Smooth muscle cell (in vitro differentiated cells): Measurements from ENCODE around the gene ROCK2. TPM values are rescaled to one million over a fixed set of nuclear protein-coding genes. Genes with fewer than 3 reads are reported as not detected.

Experiments used
- DNase-seq: peaks from one replicate; lab custom pipeline; 2025; ENCODE audit not compliant: unreplicated experiment; lab: John Stamatoyannopoulos, UW
- H2AFZ ChIP-seq: fragments of 200-600 bp; sonication (generic); 2 replicates; pipeline ENCODE4 v1.6.0; 2016; ENCODE audit warnings: antibody characterized with exemption, low read depth, mild to moderate bottlenecking
- H3F3A ChIP-seq: fragments of 200-600 bp; sonication (generic); 2 replicates; pipeline ENCODE4 v1.6.0; 2017; ENCODE audit warnings: antibody characterized with exemption, low read depth
- H3K27ac ChIP-seq: fragments of 200-600 bp; sonication (generic); 2 replicates; pipeline ENCODE4 v1.5.1; 2016; ENCODE audit warnings: low read depth, mild to moderate bottlenecking
- H3K27me3 ChIP-seq: fragments of 200-600 bp; sonication (generic); 2 replicates; pipeline ENCODE4 v1.6.1; 2016; ENCODE audit warnings: low read depth, mild to moderate bottlenecking
- H3K36me3 ChIP-seq: fragments of 200-600 bp; sonication (generic); 2 replicates; pipeline ENCODE4 v1.5.1; 2016; ENCODE audit warnings: low read depth
- H3K4me1 ChIP-seq: fragments of 200-600 bp; sonication (generic); 2 replicates; pipeline ENCODE4 v1.5.1; 2016; ENCODE audit warnings: low read depth
- H3K4me2 ChIP-seq: fragments of 200-600 bp; sonication (generic); 2 replicates; pipeline ENCODE4 v1.6.0; 2016; ENCODE audit warnings: mild to moderate bottlenecking
- H3K4me3 ChIP-seq: fragments of 200-600 bp; sonication (generic); 2 replicates; pipeline ENCODE4 v1.5.1; 2016; ENCODE audit warnings: mild to moderate bottlenecking
- H3K79me2 ChIP-seq: fragments of 200-600 bp; sonication (generic); 2 replicates; pipeline ENCODE4 v1.6.0; 2016; ENCODE audit warnings: low read depth, mild to moderate bottlenecking
- H3K9ac ChIP-seq: fragments of 200-600 bp; sonication (generic); 2 replicates; pipeline ENCODE4 v1.6.0; 2016; ENCODE audit warnings: low read depth
- H3K9me3 ChIP-seq: fragments of 200-600 bp; sonication (generic); replicated peaks from 2 replicates; pipeline ENCODE4 v1.5.1; 2016; ENCODE audit warnings: low read depth
- H4K20me1 ChIP-seq: fragments of 200-600 bp; sonication (generic); 2 replicates; pipeline ENCODE4 v1.6.0; 2016; ENCODE audit warnings: low read depth
- CTCF ChIP-seq: fragments of 200-600 bp; sonication (generic); IDR thresholded peaks from 2 replicates; pipeline ENCODE4 v1.5.1; 2017; ENCODE audit warnings: borderline replicate concordance, mild to moderate bottlenecking, antibody characterized with exemption; ENCODE audit not compliant: insufficient read depth, poor library complexity, severe bottlenecking
- WGBS: methylation state at CpG from one replicate; pipeline ENCODE4 v1.1.7; 2016; ENCODE audit warnings: low lambda C conversion rate; 5-methylcytosine and 5-hydroxymethylcytosine counted together
- polyA plus RNA-seq: library from polyadenylated mRNA; unstranded; fragments of >200 nt; fragmentation: Nextera tagmentation; extraction: Ambion mirVana; gene quantifications from 2 replicates; pipeline ENCODE4 v1.2.1, GENCODE V29; 2016
- total RNA-seq: library from RNA; depleted of rRNA; stranded (reverse); fragments of >200 nt; gene quantifications from 2 replicates; pipeline ENCODE4 v1.2.3, GENCODE V29; 2014

The ROCK2 gene
- total and polyA plus RNA-seq, 2 experiments from 2014 or later: 27.2 to 45.5 TPM

DNA sequence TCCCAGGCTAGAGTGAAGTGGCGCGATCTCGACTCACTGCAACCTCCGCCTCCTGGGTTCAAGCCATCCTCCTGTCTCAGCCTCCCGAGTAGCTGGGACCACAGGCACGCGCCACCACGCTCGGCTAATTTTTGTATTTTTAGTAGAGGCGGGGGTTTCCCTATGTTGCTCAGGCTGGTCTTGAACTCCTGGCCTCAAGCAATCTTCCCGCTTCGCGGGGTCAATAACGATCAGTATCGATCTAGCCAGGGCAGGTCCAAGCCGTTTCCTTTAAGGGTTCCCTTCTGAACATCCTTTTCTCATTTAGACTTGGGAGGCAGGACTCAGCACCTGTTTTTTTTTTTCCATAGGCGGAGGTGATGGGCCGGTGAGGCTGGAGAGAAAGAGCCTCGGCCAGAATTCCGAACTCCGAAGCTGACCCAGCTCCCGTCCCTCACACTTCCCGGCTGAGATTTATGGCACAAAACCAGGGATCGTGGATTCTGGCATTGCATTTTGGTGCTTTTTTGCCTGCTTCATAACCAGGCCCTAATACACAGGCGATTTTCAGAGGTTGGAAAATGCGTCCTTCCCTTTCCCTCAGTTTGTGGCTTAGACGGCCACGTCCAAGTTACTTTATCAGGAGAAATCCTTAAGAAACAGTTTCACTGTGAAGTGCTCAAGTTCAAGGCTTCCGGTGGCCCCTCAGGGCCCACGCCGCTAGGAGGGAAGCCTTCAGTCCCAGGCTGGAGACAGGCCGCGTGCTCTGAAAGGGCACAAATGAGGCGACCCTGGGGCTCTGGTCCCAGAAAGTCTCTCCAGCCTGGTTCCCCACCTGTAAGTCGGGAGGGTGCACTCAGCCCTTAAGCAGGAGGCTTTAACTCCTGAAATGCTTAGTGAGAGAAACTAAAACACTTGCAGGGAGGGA is 190.2 kb downstream of the ROCK2 start:
- Histone ChIP-seq H3K4me1 (no peaks in the 10 kb centered on the region), H3F3A (peaks cover 6% of the 10 kb centered on the region), H3K79me2 (no peaks in the 10 kb centered on the region), H3K27me3 (no peaks in the 10 kb centered on the region), H3K4me3 (peak overlapping the region; percentile 61), H3K36me3 (no peaks in the 10 kb centered on the region), H3K9me3 (no peaks in the 10 kb centered on the region), H3K27ac (peak overlapping the region; percentile 68), H4K20me1 (no peaks in the 10 kb centered on the region), H2AFZ (peak overlapping the region; percentile 95), H3K9ac (peak overlapping the region; percentile 35), H3K4me2 (peak overlapping the region; percentile 92)
- no peak for TF ChIP-seq CTCF
- no peak for DNase-seq
- 71% methylated on average over 35 of the region's 35 CpGs for WGBS

- Histone ChIP-seq H3K79me2 (no peaks in the 10 kb centered on the region), H4K20me1 (no peaks in the 10 kb centered on the region), H3K4me2 (no peak overlapping the region), H3K4me1 (no peaks in the 10 kb centered on the region), H3K9ac (no peak overlapping the region), H2AFZ (no peak overlapping the region), H3K27ac (no peak overlapping the region), H3K9me3 (no peaks in the 10 kb centered on the region), H3K36me3 (no peaks in the 10 kb centered on the region), H3K4me3 (no peak overlapping the region), H3F3A (peaks cover 6% of the 10 kb centered on the region), H3K27me3 (no peaks in the 10 kb centered on the region)
- TF ChIP-seq CTCF: no peak
- WGBS: 92% methylated on average over 6 of the region's 6 CpGs
- DNase-seq: no peak
These were observed 191.8 kb downstream of the ROCK2 start for GRCh38 chr2:11152591-11152990.

DNA sequence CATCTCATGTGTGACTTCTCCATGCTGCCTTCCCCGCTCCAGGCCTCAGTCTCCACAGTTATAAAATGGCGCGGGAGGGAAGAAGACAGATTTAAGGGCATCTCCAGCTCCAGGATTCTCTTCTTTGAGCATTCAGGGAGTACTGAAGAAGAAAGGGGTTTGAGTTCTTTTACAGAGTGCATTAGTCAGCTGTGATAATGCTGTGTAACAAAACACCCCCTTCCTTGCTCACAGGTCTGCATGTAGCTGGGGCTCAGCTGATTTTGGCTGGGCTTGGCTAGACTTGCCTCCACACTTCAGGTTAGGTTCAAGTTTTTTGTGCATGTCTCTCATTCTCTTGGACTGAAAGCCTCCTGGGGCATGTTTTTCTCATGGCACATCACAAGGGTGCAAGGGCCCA is 197.2 kb downstream of the ROCK2 start:
- Histone ChIP-seq H3K4me1 (no peaks in the 10 kb centered on the region), H4K20me1 (no peaks in the 10 kb centered on the region), H3K36me3 (no peaks in the 10 kb centered on the region), H3K79me2 (no peaks in the 10 kb centered on the region), H3K4me3 (no peak overlapping the region), H3F3A (no peaks in the 10 kb centered on the region), H3K9ac (no peak overlapping the region), H3K9me3 (no peaks in the 10 kb centered on the region), H3K27me3 (peaks cover 4% of the 10 kb centered on the region), H3K4me2 (no peak overlapping the region), H3K27ac (no peak overlapping the region), H2AFZ (no peak overlapping the region)
- WGBS: 82% methylated on average over 3 of the region's 3 CpGs
- TF ChIP-seq CTCF: no peak
- DNase-seq: no peak
